Thyroid gland (tissue), 4 donors: ENCODE measurements around the gene CDC42BPA. TPM values are rescaled to one million over a fixed set of nuclear protein-coding genes. Genes with fewer than 3 reads are reported as not detected.

Experiments used
- DNase-seq, 2 donors: peaks; one replicate each; pipeline ENCODE4 v3.0.0-alpha.2; 2019
- H3K27ac ChIP-seq, 3 donors: fragments of 200-600 bp; sonication (generic); 1 replicate in 2 of 3; 2 replicates in 1 of 3; pipeline ENCODE4 v1.5.1; 2016 to 2019; ENCODE audit warnings: mild to moderate bottlenecking in 1 of 3, moderate library complexity in 1 of 3
- H3K27me3 ChIP-seq: fragments of 200-600 bp; sonication (generic); one replicate; pipeline ENCODE4 v1.5.1; 2019
- H3K36me3 ChIP-seq, 2 donors: fragments of 200-600 bp; sonication (generic); one replicate each; pipeline ENCODE4 v1.5.1; 2016 to 2019
- H3K4me1 ChIP-seq, 2 donors: fragments of 200-600 bp; sonication (generic); one replicate each; pipeline ENCODE4 v1.5.1; 2017 to 2019
- H3K4me3 ChIP-seq, 3 donors: fragments of 200-600 bp; sonication (generic); replicated peaks in 1 of 3; 1 replicate in 2 of 3; 2 replicates in 1 of 3; pipeline ENCODE4 v1.5.1; 2016; ENCODE audit warnings: mild to moderate bottlenecking in 1 of 3
- H3K9me3 ChIP-seq: fragments of 200-600 bp; sonication (generic); one replicate; pipeline ENCODE4 v1.5.1; 2017
- POLR2A ChIP-seq, 2 donors: fragments of 450-650 bp; IDR thresholded peaks; one replicate each; pipeline ENCODE4 v1.6.1; 2017; ENCODE audit warnings: antibody characterized with exemption in 2 of 2, mild to moderate bottlenecking in 2 of 2, moderate library complexity in 1 of 2
- WGBS, 2 donors: methylation state at CpG; one replicate each; pipeline ENCODE4 v1.1.5; 2017; 5-methylcytosine and 5-hydroxymethylcytosine counted together
- intact Hi-C: fragments of 100-400 bp; cut with DNase I; formaldehyde crosslinking; loops from one replicate; pipeline ENCODE4 v1.15.1; 2023
- total RNA-seq, 4 donors: library from RNA; depleted of rRNA; stranded (reverse); fragments of >200 nt; gene quantifications; one replicate each; pipeline ENCODE4 v1.2.3, GENCODE V29; 2016
- TF ChIP-seq, protein P1 (sequence below), 6 experiments: fragments of 200-600 bp in 3 of 6; fragments of 450-650 bp in 3 of 6; sonication (generic) in 3 of 6; IDR thresholded peaks; one replicate each; pipeline ENCODE4 v1.5.1; 2016 to 2019; ENCODE audit warnings: antibody characterized with exemption in 6 of 6, mild to moderate bottlenecking in 2 of 6, inconsistent platforms in 1 of 6, moderate library complexity in 1 of 6

The CDC42BPA gene
- total RNA-seq, 4 donors from 2014 or later: 25.0 to 50.0 (median 30.5) TPM

DNA sequence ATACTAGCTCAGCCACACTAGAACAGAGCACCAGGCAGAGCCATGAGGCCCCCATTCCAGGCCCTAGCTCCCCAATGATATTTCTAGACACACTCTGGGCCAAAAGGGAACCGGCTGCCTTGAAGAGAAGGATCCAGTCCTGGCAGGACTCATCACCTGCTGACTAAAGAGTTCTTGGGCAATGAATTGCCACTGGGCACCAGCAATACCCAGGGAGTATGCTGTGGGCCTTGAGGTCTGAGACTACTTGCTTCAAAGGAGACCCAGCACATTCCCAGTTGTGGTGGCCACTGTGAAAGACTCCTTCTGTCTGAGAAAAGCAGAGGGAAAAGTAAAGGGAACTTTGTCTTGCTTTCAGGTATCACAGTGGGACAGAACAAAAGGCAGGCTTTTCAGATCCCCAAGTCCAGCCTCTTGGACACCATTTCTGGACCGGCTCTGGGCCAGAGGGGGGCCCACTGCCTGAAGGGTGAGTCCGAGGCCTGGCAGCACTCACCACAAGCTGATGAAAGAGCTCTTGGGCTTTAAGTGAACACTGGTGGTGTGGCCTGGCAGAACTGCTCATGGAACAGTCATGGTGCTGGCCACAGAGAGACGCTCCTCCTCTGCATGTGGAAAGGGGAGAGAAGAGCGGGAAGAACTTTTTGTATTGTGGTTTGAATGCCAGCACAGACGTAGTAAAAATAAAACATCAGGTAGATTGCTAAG is 72.5 kb downstream of the CDC42BPA start:
- Histone ChIP-seq H3K36me3 (no peaks in the 10 kb centered on the region), H3K9me3 (no peaks in the 10 kb centered on the region), H3K4me1 (no peaks in the 10 kb centered on the region), H3K27me3 (no peaks in the 10 kb centered on the region), H3K27ac (no peak overlapping the region), H3K4me3 (no peak overlapping the region)
- no peak for TF ChIP-seq POLR2A (IDR thresholded peaks at IDR 0.05)
- TF ChIP-seq, protein P1, sequence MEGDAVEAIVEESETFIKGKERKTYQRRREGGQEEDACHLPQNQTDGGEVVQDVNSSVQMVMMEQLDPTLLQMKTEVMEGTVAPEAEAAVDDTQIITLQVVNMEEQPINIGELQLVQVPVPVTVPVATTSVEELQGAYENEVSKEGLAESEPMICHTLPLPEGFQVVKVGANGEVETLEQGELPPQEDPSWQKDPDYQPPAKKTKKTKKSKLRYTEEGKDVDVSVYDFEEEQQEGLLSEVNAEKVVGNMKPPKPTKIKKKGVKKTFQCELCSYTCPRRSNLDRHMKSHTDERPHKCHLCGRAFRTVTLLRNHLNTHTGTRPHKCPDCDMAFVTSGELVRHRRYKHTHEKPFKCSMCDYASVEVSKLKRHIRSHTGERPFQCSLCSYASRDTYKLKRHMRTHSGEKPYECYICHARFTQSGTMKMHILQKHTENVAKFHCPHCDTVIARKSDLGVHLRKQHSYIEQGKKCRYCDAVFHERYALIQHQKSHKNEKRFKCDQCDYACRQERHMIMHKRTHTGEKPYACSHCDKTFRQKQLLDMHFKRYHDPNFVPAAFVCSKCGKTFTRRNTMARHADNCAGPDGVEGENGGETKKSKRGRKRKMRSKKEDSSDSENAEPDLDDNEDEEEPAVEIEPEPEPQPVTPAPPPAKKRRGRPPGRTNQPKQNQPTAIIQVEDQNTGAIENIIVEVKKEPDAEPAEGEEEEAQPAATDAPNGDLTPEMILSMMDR (IDR thresholded peaks at IDR 0.05): no peak
- WGBS, 2 donors: 92 to 97% methylated on average over 6 of the region's 6 CpGs
- intact Hi-C loops: no loop called here
- no peak for DNase-seq

DNA sequence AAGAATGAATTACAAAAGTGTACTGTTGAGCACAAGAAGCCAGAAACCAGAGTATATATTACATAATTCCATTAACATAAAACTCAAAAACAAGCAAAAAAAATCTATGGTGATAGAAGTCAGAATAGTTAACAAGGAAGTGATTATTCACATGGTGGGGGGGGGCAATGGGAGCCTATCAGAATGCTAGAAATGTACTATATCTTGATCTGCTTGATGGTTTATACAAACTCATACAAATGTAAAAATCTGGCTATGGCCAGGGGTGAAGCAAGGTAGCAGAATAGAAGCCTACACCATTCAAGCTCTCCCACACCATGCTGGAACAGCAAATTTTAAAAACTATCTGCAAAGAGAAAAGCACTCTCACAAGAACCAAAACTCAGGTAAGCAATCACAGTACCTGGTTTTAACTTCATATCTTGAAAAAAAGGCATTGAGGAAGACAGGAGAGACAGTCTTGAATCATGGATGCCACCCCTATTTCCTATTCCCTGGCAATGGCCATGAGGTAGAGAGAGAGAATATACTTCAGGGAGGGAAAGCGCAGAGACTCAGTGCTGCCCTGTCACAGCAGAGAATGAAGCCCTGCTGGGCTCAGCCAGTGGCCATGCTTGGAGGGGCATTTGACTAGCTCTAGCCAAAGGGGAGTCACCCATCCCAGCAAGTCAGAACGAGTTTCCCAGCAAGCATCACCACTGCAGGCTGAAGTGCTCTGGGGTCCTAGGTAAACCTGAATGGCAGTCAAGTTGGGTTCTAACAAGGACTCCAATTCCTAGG is 73.8 kb downstream of the CDC42BPA start:
- 76 to 85% methylated on average over 2 of the region's 2 CpGs for WGBS, 2 donors
- Histone ChIP-seq H3K9me3 (no peaks in the 10 kb centered on the region), H3K27me3 (no peaks in the 10 kb centered on the region), H3K36me3 (no peaks in the 10 kb centered on the region), H3K4me3 (no peak overlapping the region), H3K4me1 (no peaks in the 10 kb centered on the region), H3K27ac (no peak overlapping the region)
- DNase-seq: no peak
- intact Hi-C loops: no loop called here
- TF ChIP-seq, protein P1 (IDR thresholded peaks at IDR 0.05): no peak
- TF ChIP-seq POLR2A (IDR thresholded peaks at IDR 0.05): no peak

DNA sequence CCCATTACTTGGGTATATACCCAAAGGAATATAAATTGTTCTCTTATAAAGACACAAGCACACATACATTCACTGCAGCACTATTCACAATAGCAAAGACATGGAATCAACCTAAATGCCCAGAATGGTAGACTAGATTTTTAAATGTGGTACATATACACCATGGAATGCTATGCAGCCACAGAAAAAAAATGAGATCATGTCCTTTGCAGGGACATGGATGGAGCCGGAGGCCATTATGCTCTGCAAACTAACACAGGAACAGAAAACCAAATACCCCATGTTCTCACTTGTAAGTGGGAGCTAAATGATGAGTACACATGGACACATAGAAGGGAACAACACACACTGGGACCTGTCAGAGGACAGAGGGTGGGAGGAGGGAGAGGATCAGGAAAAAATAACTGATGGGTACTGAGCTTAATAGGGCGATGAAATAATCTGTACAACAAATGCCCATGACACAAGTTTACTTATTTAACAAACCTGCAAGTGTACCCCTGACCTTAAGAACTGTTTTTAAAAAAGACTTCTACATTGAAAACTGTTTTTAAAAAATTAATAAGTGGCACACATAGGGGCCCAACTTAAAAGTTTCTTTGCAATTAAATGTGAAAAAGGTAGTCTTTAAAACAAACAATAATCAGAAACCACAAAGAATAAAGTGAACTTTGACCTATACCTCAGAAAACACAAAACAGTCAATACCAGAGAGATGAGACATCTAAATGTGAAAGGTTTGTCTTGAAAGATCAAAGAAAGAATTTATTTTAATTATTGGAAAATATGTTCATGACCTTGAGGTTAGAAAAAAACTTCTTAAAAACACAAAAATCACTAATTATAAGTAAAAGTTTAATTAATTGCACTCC is 75.2 kb downstream of the CDC42BPA start:
- 95 to 96% methylated on average over 2 of the region's 2 CpGs for WGBS, 2 donors
- Histone ChIP-seq H3K27me3 (no peaks in the 10 kb centered on the region), H3K27ac (no peak overlapping the region), H3K4me3 (no peak overlapping the region), H3K36me3 (no peaks in the 10 kb centered on the region), H3K9me3 (no peaks in the 10 kb centered on the region), H3K4me1 (no peaks in the 10 kb centered on the region)
- no peak for TF ChIP-seq POLR2A (IDR thresholded peaks at IDR 0.05)
- TF ChIP-seq, protein P1 (IDR thresholded peaks at IDR 0.05): no peak
- intact Hi-C loops: no loop called here
- no peak for DNase-seq

DNA sequence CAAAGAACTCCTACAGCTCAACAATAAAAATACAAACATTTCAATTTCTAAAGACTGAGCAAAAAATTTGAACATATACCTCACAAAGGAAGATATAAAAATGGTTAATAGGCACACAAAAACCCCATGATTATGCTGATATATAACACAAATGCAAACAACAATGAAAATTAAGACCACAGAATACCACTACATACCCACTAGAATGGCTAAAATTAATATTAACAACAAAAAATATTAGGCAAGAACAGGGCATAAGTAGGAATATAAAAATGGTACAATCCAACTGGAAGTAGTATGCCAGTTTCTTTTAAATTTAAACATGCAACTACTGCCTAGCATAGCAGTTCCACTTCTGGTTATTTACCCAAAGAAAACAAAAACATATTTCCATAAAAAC is 77.3 kb downstream of the CDC42BPA start:
- TF ChIP-seq, protein P1 (IDR thresholded peaks at IDR 0.05): no peak
- no peak for TF ChIP-seq POLR2A (IDR thresholded peaks at IDR 0.05)
- Histone ChIP-seq H3K36me3 (no peaks in the 10 kb centered on the region), H3K27ac (no peak overlapping the region), H3K9me3 (no peaks in the 10 kb centered on the region), H3K4me3 (no peak overlapping the region), H3K27me3 (no peaks in the 10 kb centered on the region), H3K4me1 (no peaks in the 10 kb centered on the region)
- no peak for DNase-seq
- intact Hi-C loops: no loop called here
